ENCODE results near the gene DDIT4.

The DDIT4 gene

DNA sequence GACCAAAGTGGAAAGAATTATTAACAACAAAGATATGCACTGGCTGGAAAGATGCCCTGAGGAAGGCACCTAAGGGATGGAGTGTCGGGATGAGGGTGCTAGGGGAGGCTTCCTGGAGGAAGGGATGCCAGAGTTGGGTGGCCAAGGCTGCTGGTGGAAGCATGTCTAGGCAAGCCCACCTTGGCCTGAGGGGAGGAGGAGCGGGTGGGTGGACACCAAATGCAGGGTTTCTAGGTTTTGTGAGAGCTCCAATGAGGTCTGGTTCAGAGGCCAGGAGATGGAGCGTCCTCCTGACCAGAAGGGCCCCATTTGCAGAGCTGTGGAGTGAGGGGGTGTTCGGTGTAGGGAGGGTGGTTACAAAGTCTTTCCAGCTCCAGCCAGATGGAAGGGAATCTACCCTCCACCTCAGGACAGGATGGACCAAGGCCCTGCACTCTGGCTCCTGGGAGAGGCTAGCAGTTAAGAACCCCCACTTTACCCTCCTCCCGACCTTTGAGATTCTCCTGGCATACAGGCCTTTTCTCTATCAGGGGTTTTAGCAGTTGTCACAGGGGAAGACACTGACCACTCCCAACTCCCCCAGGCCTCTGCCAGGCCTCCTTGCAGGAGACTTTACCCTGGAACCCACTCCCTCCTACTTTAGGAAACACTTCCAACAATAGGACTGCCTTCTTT, 3.0 kb upstream of the DDIT4 start:
- H3K4me3 ChIP-seq (ENCODE audit: low read depth, low read length): no peak overlapping the region
- TF ChIP-seq, protein P1, sequence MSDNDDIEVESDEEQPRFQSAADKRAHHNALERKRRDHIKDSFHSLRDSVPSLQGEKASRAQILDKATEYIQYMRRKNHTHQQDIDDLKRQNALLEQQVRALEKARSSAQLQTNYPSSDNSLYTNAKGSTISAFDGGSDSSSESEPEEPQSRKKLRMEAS (IDR thresholded peaks at IDR 0.05; ENCODE audit: low read depth, low read length): no peak
- TF ChIP-seq, protein P2, sequence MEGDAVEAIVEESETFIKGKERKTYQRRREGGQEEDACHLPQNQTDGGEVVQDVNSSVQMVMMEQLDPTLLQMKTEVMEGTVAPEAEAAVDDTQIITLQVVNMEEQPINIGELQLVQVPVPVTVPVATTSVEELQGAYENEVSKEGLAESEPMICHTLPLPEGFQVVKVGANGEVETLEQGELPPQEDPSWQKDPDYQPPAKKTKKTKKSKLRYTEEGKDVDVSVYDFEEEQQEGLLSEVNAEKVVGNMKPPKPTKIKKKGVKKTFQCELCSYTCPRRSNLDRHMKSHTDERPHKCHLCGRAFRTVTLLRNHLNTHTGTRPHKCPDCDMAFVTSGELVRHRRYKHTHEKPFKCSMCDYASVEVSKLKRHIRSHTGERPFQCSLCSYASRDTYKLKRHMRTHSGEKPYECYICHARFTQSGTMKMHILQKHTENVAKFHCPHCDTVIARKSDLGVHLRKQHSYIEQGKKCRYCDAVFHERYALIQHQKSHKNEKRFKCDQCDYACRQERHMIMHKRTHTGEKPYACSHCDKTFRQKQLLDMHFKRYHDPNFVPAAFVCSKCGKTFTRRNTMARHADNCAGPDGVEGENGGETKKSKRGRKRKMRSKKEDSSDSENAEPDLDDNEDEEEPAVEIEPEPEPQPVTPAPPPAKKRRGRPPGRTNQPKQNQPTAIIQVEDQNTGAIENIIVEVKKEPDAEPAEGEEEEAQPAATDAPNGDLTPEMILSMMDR (IDR thresholded peaks at IDR 0.05; ENCODE audit: low read depth, low read length): no peak
- TF ChIP-seq MYC (IDR thresholded peaks at IDR 0.05; ENCODE audit: low read depth, low read length) (no peak), POLR2A (IDR thresholded peaks at IDR 0.05; ENCODE audit: extremely low read depth, insufficient read length) (no peak)
- no peak for DNase-seq (ENCODE audit: low read depth)

DNA sequence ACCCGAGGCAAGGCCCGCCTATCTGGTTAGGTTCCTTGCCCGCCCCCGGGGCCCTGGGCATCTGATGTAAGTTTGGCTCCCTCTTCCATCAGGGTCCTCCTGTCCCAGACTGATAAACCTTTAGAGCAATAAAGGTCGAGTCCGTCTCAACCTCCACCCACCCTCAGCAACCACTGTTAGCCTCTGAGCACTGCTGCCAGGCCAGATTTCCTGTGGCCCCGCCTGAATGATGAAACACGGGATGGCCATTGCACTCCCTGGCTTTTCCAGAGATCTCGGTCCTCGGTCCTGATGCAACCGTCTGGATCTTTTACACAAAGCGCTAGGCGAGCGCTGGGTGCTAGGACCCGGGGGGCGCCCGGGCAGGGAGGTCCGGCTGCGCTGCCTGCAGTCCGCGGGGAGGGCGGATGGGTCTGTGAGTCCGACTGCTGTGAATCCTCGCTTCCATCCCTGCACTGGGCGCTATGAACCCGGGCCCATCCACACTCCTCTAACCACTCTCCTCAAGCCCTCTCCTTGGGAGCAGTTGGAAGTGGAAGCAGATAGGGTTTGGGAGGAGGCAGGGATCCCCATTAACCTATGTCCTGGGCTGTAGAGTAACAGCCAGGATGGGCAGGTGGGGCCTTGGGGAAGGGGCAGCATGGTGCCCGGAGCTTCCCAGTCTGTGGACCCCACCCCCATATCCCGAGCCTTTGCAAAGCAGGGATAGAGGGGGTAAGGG, 875 bp upstream of the DDIT4 start:
- H3K4me3 ChIP-seq (ENCODE audit: low read depth, low read length): peak overlapping the region; percentile 76
- TF ChIP-seq, protein P1 (IDR thresholded peaks at IDR 0.05; ENCODE audit: low read depth, low read length): 0 out of 2 replicates have a peak, but pooled peaks have one; percentile 33
- TF ChIP-seq POLR2A (IDR thresholded peaks at IDR 0.05; ENCODE audit: extremely low read depth, insufficient read length) (peak; percentile 30), MYC (IDR thresholded peaks at IDR 0.05; ENCODE audit: low read depth, low read length) (0 out of 2 replicates have a peak, but pooled peaks have one; percentile 24)
- TF ChIP-seq, protein P2 (IDR thresholded peaks at IDR 0.05; ENCODE audit: low read depth, low read length): no peak
- peak; percentile 91 for DNase-seq (ENCODE audit: low read depth)

DNA sequence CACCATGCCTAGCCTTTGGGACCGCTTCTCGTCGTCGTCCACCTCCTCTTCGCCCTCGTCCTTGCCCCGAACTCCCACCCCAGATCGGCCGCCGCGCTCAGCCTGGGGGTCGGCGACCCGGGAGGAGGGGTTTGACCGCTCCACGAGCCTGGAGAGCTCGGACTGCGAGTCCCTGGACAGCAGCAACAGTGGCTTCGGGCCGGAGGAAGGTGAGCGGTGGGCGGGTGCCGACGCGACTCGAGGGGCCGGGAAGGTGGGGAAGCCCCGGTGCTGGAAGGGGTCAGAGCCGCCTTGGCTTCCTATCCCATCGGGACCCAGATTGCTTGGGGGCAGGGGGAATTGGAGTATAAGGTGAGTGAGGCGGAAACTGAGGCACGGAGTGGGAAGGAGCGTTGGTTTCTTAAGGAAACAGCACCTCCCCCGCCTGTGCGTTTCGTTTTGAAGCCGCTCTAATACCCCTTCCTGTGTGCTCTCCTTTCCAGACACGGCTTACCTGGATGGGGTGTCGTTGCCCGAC, 547 bp downstream of the DDIT4 start:
- TF ChIP-seq, protein P1 (IDR thresholded peaks at IDR 0.05; ENCODE audit: low read depth, low read length): no peak
- peak; percentile 21 for TF ChIP-seq MYC (IDR thresholded peaks at IDR 0.05; ENCODE audit: low read depth, low read length)
- H3K4me3 ChIP-seq (ENCODE audit: low read depth, low read length): peak overlapping the region; percentile 88
- no peak for DNase-seq (ENCODE audit: low read depth)

DNA sequence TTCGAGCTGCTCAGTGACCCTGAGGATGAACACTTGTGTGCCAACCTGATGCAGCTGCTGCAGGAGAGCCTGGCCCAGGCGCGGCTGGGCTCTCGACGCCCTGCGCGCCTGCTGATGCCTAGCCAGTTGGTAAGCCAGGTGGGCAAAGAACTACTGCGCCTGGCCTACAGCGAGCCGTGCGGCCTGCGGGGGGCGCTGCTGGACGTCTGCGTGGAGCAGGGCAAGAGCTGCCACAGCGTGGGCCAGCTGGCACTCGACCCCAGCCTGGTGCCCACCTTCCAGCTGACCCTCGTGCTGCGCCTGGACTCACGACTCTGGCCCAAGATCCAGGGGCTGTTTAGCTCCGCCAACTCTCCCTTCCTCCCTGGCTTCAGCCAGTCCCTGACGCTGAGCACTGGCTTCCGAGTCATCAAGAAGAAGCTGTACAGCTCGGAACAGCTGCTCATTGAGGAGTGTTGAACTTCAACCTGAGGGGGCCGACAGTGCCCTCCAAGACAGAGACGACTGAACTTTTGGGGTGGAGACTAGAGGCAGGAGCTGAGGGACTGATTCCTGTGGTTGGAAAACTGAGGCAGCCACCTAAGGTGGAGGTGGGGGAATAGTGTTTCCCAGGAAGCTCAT, 1.1 kb downstream of the DDIT4 start:
- peak; percentile 68 for DNase-seq (ENCODE audit: low read depth)
- TF ChIP-seq MYC (IDR thresholded peaks at IDR 0.05; ENCODE audit: low read depth, low read length): peak; percentile 57
- TF ChIP-seq POLR2A (IDR thresholded peaks at IDR 0.05; ENCODE audit: extremely low read depth, insufficient read length): no peak
- TF ChIP-seq, protein P1 (IDR thresholded peaks at IDR 0.05; ENCODE audit: low read depth, low read length): peak; percentile 79
- TF ChIP-seq, protein P2 (IDR thresholded peaks at IDR 0.05; ENCODE audit: low read depth, low read length): peak; percentile 66
- peak overlapping the region; percentile 88 for H3K4me3 ChIP-seq (ENCODE audit: low read depth, low read length)

DNA sequence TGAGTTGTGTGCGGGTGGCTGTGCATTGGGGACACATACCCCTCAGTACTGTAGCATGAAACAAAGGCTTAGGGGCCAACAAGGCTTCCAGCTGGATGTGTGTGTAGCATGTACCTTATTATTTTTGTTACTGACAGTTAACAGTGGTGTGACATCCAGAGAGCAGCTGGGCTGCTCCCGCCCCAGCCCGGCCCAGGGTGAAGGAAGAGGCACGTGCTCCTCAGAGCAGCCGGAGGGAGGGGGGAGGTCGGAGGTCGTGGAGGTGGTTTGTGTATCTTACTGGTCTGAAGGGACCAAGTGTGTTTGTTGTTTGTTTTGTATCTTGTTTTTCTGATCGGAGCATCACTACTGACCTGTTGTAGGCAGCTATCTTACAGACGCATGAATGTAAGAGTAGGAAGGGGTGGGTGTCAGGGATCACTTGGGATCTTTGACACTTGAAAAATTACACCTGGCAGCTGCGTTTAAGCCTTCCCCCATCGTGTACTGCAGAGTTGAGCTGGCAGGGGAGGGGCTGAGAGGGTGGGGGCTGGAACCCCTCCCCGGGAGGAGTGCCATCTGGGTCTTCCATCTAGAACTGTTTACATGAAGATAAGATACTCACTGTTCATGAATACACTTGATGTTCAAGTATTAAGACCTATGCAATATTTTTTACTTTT, 1.8 kb downstream of the DDIT4 start:
- H3K4me3 ChIP-seq (ENCODE audit: low read depth, low read length): peak overlapping the region; percentile 88
- TF ChIP-seq, protein P2 (IDR thresholded peaks at IDR 0.05; ENCODE audit: low read depth, low read length): no peak
- TF ChIP-seq, protein P1 (IDR thresholded peaks at IDR 0.05; ENCODE audit: low read depth, low read length): peak; percentile 75
- TF ChIP-seq MYC (IDR thresholded peaks at IDR 0.05; ENCODE audit: low read depth, low read length): no peak
- DNase-seq (ENCODE audit: low read depth): peak; percentile 15

All from NB4 (cell line).